OCI-M2 (cell line): ENCODE results near the gene RNF19B.
"Not testable (repeated sequence)": the region's sequence is repeated elsewhere in the genome, so short reads cannot be mapped to it uniquely, and the experiment has no call there.

ENCODE experiments used
- DNase-seq: peaks from one replicate; lab custom pipeline; 2025; ENCODE audit not compliant: unreplicated experiment; lab: John Stamatoyannopoulos, UW

RNF19B gene

DNA sequence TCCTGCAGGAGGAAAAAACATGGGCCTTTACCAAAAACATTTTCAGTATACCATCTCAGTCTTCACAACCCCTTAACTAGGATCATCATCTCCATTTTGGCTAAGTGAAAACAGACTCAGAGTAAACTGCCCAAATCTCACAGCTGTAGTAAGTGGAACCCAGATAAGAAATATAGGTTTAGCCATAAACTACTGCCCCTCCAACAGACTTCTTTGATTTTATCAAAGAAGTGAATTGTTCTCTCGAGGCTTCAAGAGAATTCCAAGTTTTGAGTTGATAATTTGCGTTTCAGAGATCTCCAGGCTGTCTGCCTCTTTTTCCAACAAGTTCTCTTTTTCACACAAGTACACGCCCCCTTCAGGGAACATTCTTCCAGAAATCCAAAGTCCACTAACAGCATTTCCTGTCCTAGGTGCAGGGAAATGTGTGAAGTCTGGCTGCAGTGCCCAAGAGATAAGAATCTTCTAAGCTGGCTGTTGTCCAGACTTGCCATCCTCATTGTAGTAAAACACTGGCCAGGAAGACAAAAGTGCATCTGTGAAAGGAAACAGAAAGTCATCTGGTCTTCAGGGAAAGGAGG lies 30.8 kb downstream of the RNF19B start:
- DNase-seq = no peak

DNA sequence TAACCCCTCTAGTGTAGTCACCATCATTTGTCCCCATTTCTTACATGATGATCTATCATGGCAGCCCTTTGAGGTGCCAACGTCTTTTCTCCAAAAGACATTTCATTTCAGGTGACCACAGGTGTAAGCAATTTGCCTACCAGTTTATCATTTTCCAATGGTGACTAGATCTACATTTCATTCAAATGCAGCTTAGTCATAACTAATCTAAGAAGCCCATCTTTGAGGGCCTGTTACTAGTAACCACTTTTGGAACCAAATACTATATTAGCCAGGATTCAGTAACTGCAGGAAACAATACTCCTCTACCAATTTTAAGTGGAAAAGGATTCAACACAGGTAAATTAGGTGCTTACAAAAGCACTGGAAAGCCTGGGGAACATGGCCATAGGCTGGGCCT lies 32.8 kb downstream of the RNF19B start:
- no peak for DNase-seq

GRCh38 chr1:32929366-32929765 lies 35.2 kb downstream of the RNF19B start:
- no peak for DNase-seq

GRCh38 chr1:32928715-32929114 lies 35.9 kb downstream of the RNF19B start:
- no peak for DNase-seq

DNA sequence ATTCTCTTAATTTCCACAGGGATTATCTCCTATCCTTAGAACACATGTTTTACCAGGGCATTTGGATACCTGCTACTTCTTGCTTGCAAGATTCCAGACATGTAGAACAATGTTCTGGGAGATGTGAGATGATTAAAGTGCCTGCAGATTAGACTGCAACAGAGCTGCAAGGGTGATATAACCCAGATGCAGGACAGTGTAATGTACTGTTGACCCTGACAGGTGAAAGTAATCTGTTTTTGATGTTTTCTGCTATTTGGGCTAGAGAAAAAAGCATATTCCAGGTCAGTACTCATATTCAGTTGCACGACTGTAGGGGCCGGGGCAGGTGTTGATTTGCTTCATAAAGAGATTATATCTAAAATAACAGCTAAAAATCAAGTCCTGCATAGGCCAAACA lies 36.3 kb downstream of the RNF19B start:
- DNase-seq = no peak

DNA sequence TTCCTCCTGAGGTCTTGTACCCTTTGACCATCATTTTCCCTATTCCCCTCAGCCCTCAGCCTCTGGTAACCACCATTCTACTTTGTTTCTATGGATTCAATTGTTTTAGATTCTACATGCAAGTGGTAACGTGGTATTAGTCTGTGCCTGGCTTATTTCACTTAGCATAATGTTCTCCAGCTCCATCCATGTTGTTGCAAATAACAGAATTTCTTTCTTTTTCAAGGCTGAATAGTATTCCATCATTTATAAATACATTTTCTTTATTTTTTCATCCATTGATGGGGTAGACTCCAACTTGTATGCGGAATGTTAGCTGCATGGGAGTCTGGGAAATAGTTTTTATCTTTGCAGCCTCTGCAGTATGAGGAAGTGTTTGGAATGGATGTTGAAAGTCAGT lies 37.2 kb downstream of the RNF19B start:
- DNase-seq = no peak

GRCh38 chr1:32926562-32926961 lies 38.0 kb downstream of the RNF19B start:
- DNase-seq = no peak

- no peak for DNase-seq
Observed at GRCh38 chr1:32925403-32926162, 39.0 kb downstream of the RNF19B start.

- no peak for DNase-seq
Observed at GRCh38 chr1:32924881-32925344, 39.7 kb downstream of the RNF19B start.

- no peak for DNase-seq
Observed at GRCh38 chr1:32920833-32921232, 43.8 kb downstream of the RNF19B start.

DNA sequence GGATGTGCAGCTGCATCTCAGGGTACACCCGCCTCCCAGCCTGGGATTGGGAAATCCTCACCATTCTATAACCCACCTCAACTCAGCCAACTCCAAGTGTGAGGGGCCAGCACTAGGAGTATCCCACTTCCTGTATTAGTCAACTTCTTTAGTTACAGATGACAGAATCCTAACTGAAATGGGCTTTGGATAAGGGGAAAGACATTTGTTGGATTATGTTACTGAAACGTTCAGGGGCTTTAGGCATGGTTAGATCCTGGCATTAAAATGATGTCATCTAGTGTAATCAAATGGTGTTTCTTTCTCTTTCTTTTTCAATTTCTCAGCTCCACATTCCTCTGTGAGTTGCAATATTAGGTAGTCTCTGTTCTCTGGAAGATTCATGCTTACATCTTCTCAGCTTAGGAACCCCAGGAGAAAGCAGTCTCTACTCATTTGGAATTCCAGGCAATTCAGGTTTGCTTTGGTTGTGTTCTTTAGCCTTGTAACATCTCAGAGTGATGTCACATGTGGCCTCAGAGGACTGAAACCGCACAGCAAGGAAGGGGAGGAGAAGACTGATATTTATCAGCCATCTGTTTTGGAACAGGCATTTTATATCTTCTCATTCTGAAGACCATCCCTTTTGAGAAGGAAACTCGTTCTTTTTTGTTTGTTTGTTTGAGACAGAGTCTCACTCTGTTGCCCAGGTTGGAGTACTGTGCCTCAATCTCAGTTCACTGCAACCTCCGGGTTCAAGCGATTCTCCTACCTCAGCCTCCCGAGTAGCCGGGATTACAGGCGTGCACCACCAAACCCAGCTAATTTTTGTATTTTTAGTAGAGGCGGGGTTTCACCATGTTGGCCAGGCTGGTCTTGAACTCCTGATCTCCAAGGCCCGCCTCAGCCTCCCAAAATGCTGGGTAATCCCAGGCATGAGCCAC lies 44.5 kb downstream of the RNF19B start:
- DNase-seq = no peak

DNA sequence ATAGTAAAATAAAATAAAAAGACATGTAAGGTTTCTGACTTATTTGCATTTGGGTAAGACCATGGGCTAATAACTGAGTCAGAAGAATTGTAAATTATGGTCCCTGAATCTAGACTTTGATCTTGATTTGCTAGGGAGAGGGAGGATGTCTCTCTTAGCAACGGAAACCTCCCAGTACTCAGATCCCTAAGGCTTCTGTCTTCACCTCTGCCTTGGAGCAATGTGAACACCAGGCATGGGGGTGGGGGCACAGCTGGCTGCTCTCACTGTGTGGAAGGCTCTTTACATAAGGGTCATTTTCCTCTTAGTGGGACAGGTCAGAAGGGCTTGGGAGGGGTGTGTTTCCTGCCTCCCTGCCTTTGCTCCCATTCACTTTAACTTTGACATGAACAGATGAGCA lies 46.4 kb downstream of the RNF19B start:
- DNase-seq = no peak

DNA sequence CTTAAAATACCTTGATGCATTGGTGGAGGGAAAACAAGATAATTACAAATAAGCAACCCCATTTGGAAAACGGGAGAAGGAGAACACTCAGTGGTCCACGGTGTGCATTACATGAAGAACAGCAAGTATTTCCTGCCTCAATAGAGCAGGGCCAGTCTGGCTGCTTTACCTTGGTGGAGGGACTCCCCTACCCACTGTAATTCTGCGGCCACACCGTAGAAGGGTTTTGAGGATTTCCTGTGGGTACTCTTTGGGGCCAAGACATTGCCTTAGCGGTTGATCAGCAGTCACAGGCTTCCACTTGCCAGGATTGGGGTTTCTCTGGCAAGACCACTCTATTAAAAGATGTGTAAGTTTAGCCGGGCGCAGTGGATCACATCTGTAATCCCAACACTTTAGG lies 47.1 kb downstream of the RNF19B start:
- DNase-seq = no peak

GRCh38 chr1:32915766-32916706 lies 48.6 kb downstream of the RNF19B start:
- DNase-seq = no peak

DNA sequence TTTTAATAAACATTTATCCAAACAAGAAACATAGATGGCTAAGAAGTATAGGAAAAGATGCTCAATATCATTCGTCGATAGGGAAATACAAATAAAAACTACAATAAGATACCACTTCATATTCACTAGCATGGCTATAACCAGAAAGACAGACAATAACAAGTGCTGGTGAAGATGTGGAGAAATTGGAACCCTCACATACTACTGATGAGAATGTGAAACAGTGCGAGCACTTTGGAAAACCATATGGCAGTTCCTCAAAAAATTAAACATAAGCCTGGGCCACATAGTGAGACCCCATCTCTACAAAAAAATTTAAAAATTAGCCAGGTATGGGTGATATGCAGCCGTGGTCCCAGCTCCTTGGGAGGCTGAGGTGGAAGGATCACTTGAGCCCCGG lies 54.3 kb downstream of the RNF19B start:
- DNase-seq = no peak

- DNase-seq = no peak
Observed at GRCh38 chr1:32907435-32907834, 57.2 kb downstream of the RNF19B start.

DNA sequence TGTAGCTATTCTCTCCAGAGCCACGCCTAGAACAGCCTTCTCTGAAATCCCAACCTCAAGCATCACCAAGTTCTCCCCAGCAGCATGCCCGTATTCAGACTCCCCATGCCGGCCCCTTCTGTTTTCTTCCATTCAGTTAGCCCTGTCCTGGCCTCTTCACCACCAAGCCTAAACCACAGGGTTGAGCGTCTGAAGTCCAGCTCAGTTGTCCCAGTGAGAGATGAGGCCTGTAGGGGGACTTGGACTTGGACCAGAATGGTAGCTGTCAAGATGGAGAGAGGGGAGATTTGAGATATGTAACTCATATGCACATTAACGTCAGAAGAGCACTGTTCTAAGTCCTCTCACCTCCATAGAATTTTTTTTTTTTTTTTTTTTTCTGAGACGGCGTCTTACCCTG lies 58.0 kb downstream of the RNF19B start:
- DNase-seq = no peak

GRCh38 chr1:32905588-32905987 lies 59.0 kb downstream of the RNF19B start:
- DNase-seq = not testable (repeated sequence)

DNA sequence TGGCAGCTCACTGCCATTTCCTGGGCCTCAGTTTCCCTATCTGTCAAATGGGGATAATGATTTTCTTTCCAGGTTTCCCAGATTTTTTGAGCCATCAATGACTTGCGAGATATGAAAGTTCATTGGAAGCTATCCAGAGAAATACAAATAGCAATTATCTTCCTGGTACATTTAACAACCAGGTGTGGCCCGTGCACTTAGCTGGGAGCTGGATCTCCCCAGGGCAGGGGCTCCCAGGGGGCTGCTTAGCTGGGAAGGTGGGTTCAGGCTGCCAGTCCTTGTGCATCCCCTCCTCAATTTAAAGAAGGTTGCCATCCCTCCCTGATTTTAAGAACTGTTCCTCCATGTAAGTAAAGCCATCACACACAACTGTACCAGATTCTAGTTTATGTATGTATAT lies 59.8 kb downstream of the RNF19B start:
- no peak for DNase-seq

- DNase-seq = no peak
Observed at GRCh38 chr1:32903991-32904785, 60.4 kb downstream of the RNF19B start.
